Measurements from ENCODE around the gene GSG1. TPM values are rescaled to one million over a fixed set of nuclear protein-coding genes. Genes with fewer than 3 reads are reported as not detected.

Gene GSG1
- total RNA-seq, 4 donors from 2014 or later = not detected

GRCh38 chr12:13044002-13044905, 59.2 kb downstream of the GSG1 start, which contains the start of gene FAM234B:
Gene FAM234B (plus strand): TSS chr12:13044381. CDS start chr12:13044404, 23 bp downstream.
- Histone ChIP-seq H3K4me1 (peaks cover 0 to 24% (median 0%) of the 10 kb centered on the region in 3 donors), H3K27me3 (no peaks in the 10 kb centered on the region), H3K36me3 (no peaks in the 10 kb centered on the region), H3K27ac (peak within 1 kb of the TSS in 3 of 4 donors; percentile 76 to 85 (median 80)), H3K9me3 (no peaks in the 10 kb centered on the region), H3K4me3 (peak within 1 kb of the TSS; percentile 77 to 87)
- peak; percentile 94 for ATAC-seq
- TF ChIP-seq POLR2AphosphoS5 (IDR thresholded peaks at IDR 0.05) (peak; percentile 43), POLR2A (IDR thresholded peaks at IDR 0.05) (no peak), CTCF (IDR thresholded peaks at IDR 0.05) (peak in 2 of 4 experiments; percentile 3 to 63), EP300 (IDR thresholded peaks at IDR 0.05) (no peak)
- 10 to 38% methylated on average over 5 to 13 of the region's 74 CpGs for WGBS, 2 donors (ENCODE audit: low coverage in 1 of 2)

- Histone ChIP-seq H3K9me3 (no peaks in the 10 kb centered on the region), H3K27ac (no peak overlapping the region), H3K4me1 (peaks cover 0 to 23% (median 0%) of the 10 kb centered on the region in 3 donors), H3K4me3 (no peak overlapping the region), H3K27me3 (no peaks in the 10 kb centered on the region), H3K36me3 (no peaks in the 10 kb centered on the region)
- 82 to 93% methylated on average over 3 to 4 of the region's 4 CpGs for WGBS, 2 donors (ENCODE audit: low coverage in 1 of 2)
- TF ChIP-seq POLR2AphosphoS5 (IDR thresholded peaks at IDR 0.05) (no peak), CTCF (IDR thresholded peaks at IDR 0.05) (no peak), EP300 (IDR thresholded peaks at IDR 0.05) (no peak), POLR2A (IDR thresholded peaks at IDR 0.05) (no peak)
- ATAC-seq = no peak
Observed at GRCh38 chr12:13042666-13043230, 60.7 kb downstream of the GSG1 start.

- no peak overlapping the region for H3K4me3 ChIP-seq
- H3K27me3 ChIP-seq = no peaks in the 10 kb centered on the region
- H3K4me1 ChIP-seq = peaks cover 0 to 23% (median 0%) of the 10 kb centered on the region in 3 donors
- H3K9me3 ChIP-seq = no peaks in the 10 kb centered on the region
- WGBS, 2 donors (ENCODE audit: low coverage in 1 of 2) = 76 to 92% methylated on average over 2 of the region's 2 CpGs
- ATAC-seq = no peak
- H3K27ac ChIP-seq = no peak overlapping the region
- TF ChIP-seq EP300 (IDR thresholded peaks at IDR 0.05) = no peak
- TF ChIP-seq CTCF (IDR thresholded peaks at IDR 0.05) = no peak
- TF ChIP-seq POLR2A (IDR thresholded peaks at IDR 0.05) = no peak
- TF ChIP-seq POLR2AphosphoS5 (IDR thresholded peaks at IDR 0.05) = no peak
- H3K36me3 ChIP-seq = no peaks in the 10 kb centered on the region
Observed at GRCh38 chr12:13041224-13041623, 62.2 kb downstream of the GSG1 start.

- H3K36me3 ChIP-seq = no peaks in the 10 kb centered on the region
Observed at GRCh38 chr12:13039328-13039956, 64.0 kb downstream of the GSG1 start.

More at GRCh38 chr12:13039328-13039956, 64.0 kb downstream of the GSG1 start:
- 54 to 75% methylated on average over 4 to 5 of the region's 5 CpGs for WGBS, 2 donors (ENCODE audit: low coverage in 1 of 2)
- Histone ChIP-seq H3K4me3 (no peak overlapping the region), H3K27ac (no peak overlapping the region), H3K27me3 (no peaks in the 10 kb centered on the region), H3K4me1 (peaks cover 0 to 5% (median 0%) of the 10 kb centered on the region in 3 donors), H3K9me3 (no peaks in the 10 kb centered on the region)
- no peak for TF ChIP-seq EP300 (IDR thresholded peaks at IDR 0.05)
- no peak for TF ChIP-seq CTCF (IDR thresholded peaks at IDR 0.05)
- no peak for TF ChIP-seq POLR2AphosphoS5 (IDR thresholded peaks at IDR 0.05)
- ATAC-seq = no peak
